ENCODE results near the gene KTI12.
"Not testable (repeated sequence)": the region's sequence is repeated elsewhere in the genome, so short reads cannot be mapped to it uniquely, and the experiment has no call there.

KTI12 gene

GRCh38 chr1:52033190-52034049 lies at the start of gene KTI12:
Gene KTI12, minus strand, starts transcription at chr1:52033810. Its CDS starts 49 bp downstream, at chr1:52033761.
- peak; percentile 76 for DNase-seq (ENCODE audit: low read depth)
- H3K4me3 ChIP-seq (ENCODE audit: low read depth, low read length), result peak within 1 kb of the TSS; percentile 81

- no peak overlapping the region for H3K4me3 ChIP-seq (ENCODE audit: low read depth, low read length)
- no peak for DNase-seq (ENCODE audit: low read depth)
These were observed 46.4 kb upstream of the KTI12 start for GRCh38 chr1:52080014-52080415.

- H3K4me3 ChIP-seq (ENCODE audit: low read depth, low read length); DNase-seq (ENCODE audit: low read depth): not testable (repeated sequence)
These were observed 43.7 kb upstream of the KTI12 start for GRCh38 chr1:52077277-52077676.

- H3K4me3 ChIP-seq (ENCODE audit: low read depth, low read length), result no peak overlapping the region
- DNase-seq (ENCODE audit: low read depth), result no peak
These were observed 38.7 kb upstream of the KTI12 start for GRCh38 chr1:52072291-52072690.

- DNase-seq (ENCODE audit: low read depth), result no peak
- H3K4me3 ChIP-seq (ENCODE audit: low read depth, low read length), result no peak overlapping the region
These were observed 37.1 kb upstream of the KTI12 start for GRCh38 chr1:52070704-52071103.

GRCh38 chr1:52063192-52063591 lies 29.6 kb upstream of the KTI12 start:
- no peak overlapping the region for H3K4me3 ChIP-seq (ENCODE audit: low read depth, low read length)
- DNase-seq (ENCODE audit: low read depth), result no peak

- no peak overlapping the region for H3K4me3 ChIP-seq (ENCODE audit: low read depth, low read length)
- no peak for DNase-seq (ENCODE audit: low read depth)
These were observed 27.2 kb upstream of the KTI12 start for GRCh38 chr1:52060822-52061221.

GRCh38 chr1:52059888-52060287 lies 26.3 kb upstream of the KTI12 start:
- no peak for DNase-seq (ENCODE audit: low read depth)
- no peak overlapping the region for H3K4me3 ChIP-seq (ENCODE audit: low read depth, low read length)

GRCh38 chr1:52059321-52059720 lies 25.7 kb upstream of the KTI12 start:
- DNase-seq (ENCODE audit: low read depth), result peak; percentile 10
- H3K4me3 ChIP-seq (ENCODE audit: low read depth, low read length), result no peak overlapping the region

- no peak for DNase-seq (ENCODE audit: low read depth)
- H3K4me3 ChIP-seq (ENCODE audit: low read depth, low read length), result no peak overlapping the region
These were observed 24.3 kb upstream of the KTI12 start for GRCh38 chr1:52057876-52058415.

- DNase-seq (ENCODE audit: low read depth), result no peak
- peak overlapping the region; percentile 74 for H3K4me3 ChIP-seq (ENCODE audit: low read depth, low read length)
These were observed 23.6 kb upstream of the KTI12 start for GRCh38 chr1:52057255-52057654.

- peak overlapping the region; percentile 74 for H3K4me3 ChIP-seq (ENCODE audit: low read depth, low read length)
- DNase-seq (ENCODE audit: low read depth), result peak; percentile 43
These were observed 23.3 kb upstream of the KTI12 start for GRCh38 chr1:52056937-52057231.

- H3K4me3 ChIP-seq (ENCODE audit: low read depth, low read length), result peak within 1 kb of the TSS; percentile 74
These were observed 22.7 kb upstream of the KTI12 start, which contains the start of gene BTF3L4 for GRCh38 chr1:52056163-52056936. Gene BTF3L4, plus strand, starts transcription at chr1:52056295. Its CDS starts 3,553 bp downstream, at chr1:52059848.

GRCh38 chr1:52055866-52056162 lies 22.2 kb upstream of the KTI12 start:
- no peak for DNase-seq (ENCODE audit: low read depth)
- H3K4me3 ChIP-seq (ENCODE audit: low read depth, low read length), result peak overlapping the region; percentile 74

More at GRCh38 chr1:52056163-52056936, 22.7 kb upstream of the KTI12 start, which contains the start of gene BTF3L4:
- peak; percentile 73 for DNase-seq (ENCODE audit: low read depth)

- DNase-seq (ENCODE audit: low read depth), result peak; percentile 85
- H3K4me3 ChIP-seq (ENCODE audit: low read depth, low read length), result peak within 1 kb of the TSS; percentile 74
These were observed 21.7 kb upstream of the KTI12 start, which contains the start of gene TXNDC12 for GRCh38 chr1:52055066-52055865. Gene TXNDC12, minus strand, starts transcription at chr1:52055191. Its CDS starts 95 bp downstream, at chr1:52055096.

GRCh38 chr1:52054496-52055065 lies 21.0 kb upstream of the KTI12 start:
- no peak for DNase-seq (ENCODE audit: low read depth)
- peak overlapping the region; percentile 74 for H3K4me3 ChIP-seq (ENCODE audit: low read depth, low read length)

GRCh38 chr1:52053862-52054261 lies 20.3 kb upstream of the KTI12 start:
- DNase-seq (ENCODE audit: low read depth), result no peak
- H3K4me3 ChIP-seq (ENCODE audit: low read depth, low read length), result peak overlapping the region; percentile 74

GRCh38 chr1:52049337-52049736 lies 15.7 kb upstream of the KTI12 start:
- DNase-seq (ENCODE audit: low read depth); H3K4me3 ChIP-seq (ENCODE audit: low read depth, low read length): not testable (repeated sequence)

GRCh38 chr1:52045666-52046195 lies 12.1 kb upstream of the KTI12 start:
- not testable (repeated sequence) for H3K4me3 ChIP-seq (ENCODE audit: low read depth, low read length); DNase-seq (ENCODE audit: low read depth)

All from skeletal muscle cell (primary cell).